ENCODE data around the gene DPH2.

The DPH2 gene

GRCh38 chr1:43985984-43986595 lies 16.3 kb downstream of the DPH2 start:
- TF ChIP-seq CTCF (IDR thresholded peaks at IDR 0.05; ENCODE audit: low read depth, low read length), result no peak
- Histone ChIP-seq H3K4me3 (ENCODE audit: low read depth, low read length) (no peak overlapping the region), H3K36me3 (peaks cover 50% of the 10 kb centered on the region), H3K27ac (no peak overlapping the region), H3K27me3 (ENCODE audit: insufficient read depth, low read depth, severe bottlenecking) (no peaks in the 10 kb centered on the region), H3K9me3 (ENCODE audit: severe bottlenecking) (no peaks in the 10 kb centered on the region)
- DNase-seq, result no peak

GRCh38 chr1:43986712-43987111 lies 16.9 kb downstream of the DPH2 start:
- TF ChIP-seq CTCF (IDR thresholded peaks at IDR 0.05; ENCODE audit: low read depth, low read length), result no peak
- no peaks in the 10 kb centered on the region for H3K9me3 ChIP-seq (ENCODE audit: severe bottlenecking)
- H3K4me3 ChIP-seq (ENCODE audit: low read depth, low read length), result no peak overlapping the region
- DNase-seq, result no peak
- no peaks in the 10 kb centered on the region for H3K27me3 ChIP-seq (ENCODE audit: insufficient read depth, low read depth, severe bottlenecking)
- no peak overlapping the region for H3K27ac ChIP-seq
- H3K36me3 ChIP-seq, result peaks cover 44% of the 10 kb centered on the region

GRCh38 chr1:43987159-43987902 lies 17.5 kb downstream of the DPH2 start:
- no peak overlapping the region for H3K4me3 ChIP-seq (ENCODE audit: low read depth, low read length)
- H3K36me3 ChIP-seq, result peaks cover 38% of the 10 kb centered on the region
- no peaks in the 10 kb centered on the region for H3K9me3 ChIP-seq (ENCODE audit: severe bottlenecking)
- no peak for TF ChIP-seq CTCF (IDR thresholded peaks at IDR 0.05; ENCODE audit: low read depth, low read length)
- no peaks in the 10 kb centered on the region for H3K27me3 ChIP-seq (ENCODE audit: insufficient read depth, low read depth, severe bottlenecking)
- no peak for DNase-seq
- H3K27ac ChIP-seq, result no peak overlapping the region

GRCh38 chr1:43990271-43991199 lies 20.7 kb downstream of the DPH2 start:
- H3K27ac ChIP-seq, result peak overlapping the region; percentile 60
- no peaks in the 10 kb centered on the region for H3K27me3 ChIP-seq (ENCODE audit: insufficient read depth, low read depth, severe bottlenecking)
- peaks cover 18% of the 10 kb centered on the region for H3K36me3 ChIP-seq
- peak overlapping the region; percentile 69 for H3K4me3 ChIP-seq (ENCODE audit: low read depth, low read length)
- no peaks in the 10 kb centered on the region for H3K9me3 ChIP-seq (ENCODE audit: severe bottlenecking)
- no peak for TF ChIP-seq CTCF (IDR thresholded peaks at IDR 0.05; ENCODE audit: low read depth, low read length)
- no peak for DNase-seq

GRCh38 chr1:43991200-43991475 lies 21.3 kb downstream of the DPH2 start:
- H3K27me3 ChIP-seq (ENCODE audit: insufficient read depth, low read depth, severe bottlenecking), result no peaks in the 10 kb centered on the region
- no peaks in the 10 kb centered on the region for H3K9me3 ChIP-seq (ENCODE audit: severe bottlenecking)
- TF ChIP-seq CTCF (IDR thresholded peaks at IDR 0.05; ENCODE audit: low read depth, low read length), result no peak
- peak overlapping the region; percentile 69 for H3K4me3 ChIP-seq (ENCODE audit: low read depth, low read length)
- peaks cover 12% of the 10 kb centered on the region for H3K36me3 ChIP-seq
- H3K27ac ChIP-seq, result peak overlapping the region; percentile 60
- no peak for DNase-seq

Data from WERI-Rb-1 (cell line).